PFSK-1 (cell line): ENCODE results near the gene BCL11B.

ENCODE experiments used
- POLR2AphosphoS5 ChIP-seq: IDR thresholded peaks from 2 replicates; pipeline ENCODE4 v1.6.1; 2012; ENCODE audit warnings: low read depth, mild to moderate bottlenecking, control low read depth, low read length, moderate library complexity
- SIN3A ChIP-seq: IDR thresholded peaks from 2 replicates; pipeline ENCODE4 v1.6.1; 2012; ENCODE audit warnings: mild to moderate bottlenecking, low read length, moderate library complexity, borderline replicate concordance; ENCODE audit not compliant: insufficient read depth
- TAF1 ChIP-seq: IDR thresholded peaks from 2 replicates; pipeline ENCODE4 v1.6.1; 2012; ENCODE audit warnings: low read length, control low read depth, borderline replicate concordance; ENCODE audit not compliant: insufficient read depth
- TF ChIP-seq, protein P1 (sequence below), 2 experiments: IDR thresholded peaks; 2 replicates each; pipeline versions ENCODE4 v1.6.1 to v1.8.0; 2011 to 2012; ENCODE audit warnings: low read depth in 2 of 2, low read length in 2 of 2, control low read depth in 1 of 2, inconsistent platforms in 1 of 2, mild to moderate bottlenecking in 1 of 2, moderate library complexity in 1 of 2; ENCODE audit not compliant: insufficient read depth in 1 of 2

DNA sequence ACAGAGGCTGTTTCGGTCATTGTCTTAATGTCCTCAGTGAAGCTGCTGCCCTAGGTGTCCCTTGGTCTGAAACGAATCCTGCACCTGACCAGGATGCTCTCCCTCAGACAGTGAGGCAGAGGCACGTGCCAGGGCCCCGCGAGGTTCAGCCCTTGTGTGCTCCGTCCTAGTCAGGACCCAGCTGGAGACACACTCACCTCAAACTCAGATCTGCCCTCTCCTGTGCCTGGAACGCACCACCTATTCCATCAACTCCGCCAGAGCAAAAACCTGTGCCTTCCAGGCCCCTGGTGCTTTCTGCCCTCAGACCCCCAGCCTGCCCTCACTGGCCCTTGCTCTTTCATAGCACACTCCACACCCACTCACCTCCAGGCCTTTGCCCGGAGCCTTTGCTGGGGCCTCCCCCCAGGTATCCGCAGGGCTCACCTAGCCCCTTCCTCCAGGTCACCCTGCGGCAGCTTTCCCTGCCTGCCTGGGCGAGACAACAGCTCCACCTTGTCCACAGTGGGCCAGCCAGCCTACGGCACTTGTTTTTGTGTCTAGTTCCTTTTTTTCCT, 150.6 kb downstream of the BCL11B start:
- TF ChIP-seq POLR2AphosphoS5, result no peak
- no peak for TF ChIP-seq TAF1
- TF ChIP-seq, protein P1, sequence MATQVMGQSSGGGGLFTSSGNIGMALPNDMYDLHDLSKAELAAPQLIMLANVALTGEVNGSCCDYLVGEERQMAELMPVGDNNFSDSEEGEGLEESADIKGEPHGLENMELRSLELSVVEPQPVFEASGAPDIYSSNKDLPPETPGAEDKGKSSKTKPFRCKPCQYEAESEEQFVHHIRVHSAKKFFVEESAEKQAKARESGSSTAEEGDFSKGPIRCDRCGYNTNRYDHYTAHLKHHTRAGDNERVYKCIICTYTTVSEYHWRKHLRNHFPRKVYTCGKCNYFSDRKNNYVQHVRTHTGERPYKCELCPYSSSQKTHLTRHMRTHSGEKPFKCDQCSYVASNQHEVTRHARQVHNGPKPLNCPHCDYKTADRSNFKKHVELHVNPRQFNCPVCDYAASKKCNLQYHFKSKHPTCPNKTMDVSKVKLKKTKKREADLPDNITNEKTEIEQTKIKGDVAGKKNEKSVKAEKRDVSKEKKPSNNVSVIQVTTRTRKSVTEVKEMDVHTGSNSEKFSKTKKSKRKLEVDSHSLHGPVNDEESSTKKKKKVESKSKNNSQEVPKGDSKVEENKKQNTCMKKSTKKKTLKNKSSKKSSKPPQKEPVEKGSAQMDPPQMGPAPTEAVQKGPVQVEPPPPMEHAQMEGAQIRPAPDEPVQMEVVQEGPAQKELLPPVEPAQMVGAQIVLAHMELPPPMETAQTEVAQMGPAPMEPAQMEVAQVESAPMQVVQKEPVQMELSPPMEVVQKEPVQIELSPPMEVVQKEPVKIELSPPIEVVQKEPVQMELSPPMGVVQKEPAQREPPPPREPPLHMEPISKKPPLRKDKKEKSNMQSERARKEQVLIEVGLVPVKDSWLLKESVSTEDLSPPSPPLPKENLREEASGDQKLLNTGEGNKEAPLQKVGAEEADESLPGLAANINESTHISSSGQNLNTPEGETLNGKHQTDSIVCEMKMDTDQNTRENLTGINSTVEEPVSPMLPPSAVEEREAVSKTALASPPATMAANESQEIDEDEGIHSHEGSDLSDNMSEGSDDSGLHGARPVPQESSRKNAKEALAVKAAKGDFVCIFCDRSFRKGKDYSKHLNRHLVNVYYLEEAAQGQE (IDR thresholded peaks at IDR 0.05; ENCODE audit: insufficient read depth in 1 of 2, low read depth in 2 of 2, low read length in 2 of 2), result no peak
- TF ChIP-seq SIN3A, result no peak
